GM19238 (cell line): ENCODE data around the gene ANKRD10.

ENCODE experiments used
- DNase-seq: peaks from one replicate; pipeline ENCODE4 v3.0.0; 2011; ENCODE audit warnings: low spot score; ENCODE audit not compliant: insufficient read length

ANKRD10 gene

DNA sequence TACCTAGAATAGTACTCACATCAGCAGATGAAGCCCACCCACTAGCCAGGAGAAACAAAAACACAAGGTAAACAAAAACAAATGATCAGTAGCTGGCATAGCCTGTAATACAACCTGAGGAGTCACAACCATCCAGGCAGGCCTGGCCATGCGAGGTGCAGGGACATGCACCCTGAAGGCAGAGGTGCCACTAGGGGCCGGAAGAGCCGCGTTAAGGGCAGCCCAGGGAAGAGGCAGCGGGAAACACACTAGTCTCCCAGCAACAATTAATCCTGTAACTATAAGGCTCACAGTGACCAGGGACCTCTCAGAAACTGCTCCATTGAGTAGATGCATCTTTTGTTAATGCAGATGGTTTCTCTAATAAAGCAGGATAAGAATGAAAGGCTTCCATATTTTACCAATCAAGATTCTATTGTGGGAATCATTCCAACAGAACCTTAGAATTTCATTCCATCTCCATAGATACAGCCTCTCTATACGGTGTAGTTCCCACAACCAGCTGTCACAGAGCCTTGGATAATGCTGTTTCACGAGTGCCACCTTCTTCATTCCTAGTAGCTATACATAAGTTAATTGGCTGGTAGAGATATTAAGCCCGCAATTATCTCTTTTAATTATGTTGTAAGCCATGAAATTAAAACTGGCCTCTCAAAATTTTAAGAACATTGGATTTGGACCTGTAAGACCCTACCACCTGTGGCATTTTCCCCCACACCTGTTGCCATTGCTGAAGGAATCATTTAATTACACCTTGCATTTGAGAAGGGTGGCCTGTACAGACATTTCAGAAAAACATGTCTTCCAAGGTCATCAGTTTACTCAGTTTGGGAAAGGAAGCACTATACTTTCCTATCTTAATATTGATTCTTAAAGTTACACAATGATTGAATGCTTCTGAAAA is 28.7 kb downstream of the ANKRD10 start:
- DNase-seq: no peak

DNA sequence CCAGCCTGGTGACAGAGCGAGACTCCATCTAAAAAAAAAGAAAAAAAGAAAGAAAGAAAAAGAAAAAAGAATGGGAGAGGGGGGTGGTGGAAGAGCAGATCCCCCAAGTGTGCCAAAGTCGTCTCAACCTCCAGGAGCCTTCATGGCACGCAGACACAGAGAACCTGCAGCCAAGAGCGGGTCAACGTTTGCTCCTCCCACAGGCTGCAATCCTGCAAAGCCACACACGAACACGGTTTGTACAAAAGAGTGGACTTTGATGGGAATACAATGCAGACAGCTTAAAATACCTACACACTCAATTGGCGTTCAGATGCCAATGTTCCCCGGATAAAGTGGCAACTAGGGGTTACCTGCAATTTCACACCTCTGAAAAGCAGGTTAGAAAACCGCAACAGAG is 29.4 kb downstream of the ANKRD10 start:
- DNase-seq: no peak

DNA sequence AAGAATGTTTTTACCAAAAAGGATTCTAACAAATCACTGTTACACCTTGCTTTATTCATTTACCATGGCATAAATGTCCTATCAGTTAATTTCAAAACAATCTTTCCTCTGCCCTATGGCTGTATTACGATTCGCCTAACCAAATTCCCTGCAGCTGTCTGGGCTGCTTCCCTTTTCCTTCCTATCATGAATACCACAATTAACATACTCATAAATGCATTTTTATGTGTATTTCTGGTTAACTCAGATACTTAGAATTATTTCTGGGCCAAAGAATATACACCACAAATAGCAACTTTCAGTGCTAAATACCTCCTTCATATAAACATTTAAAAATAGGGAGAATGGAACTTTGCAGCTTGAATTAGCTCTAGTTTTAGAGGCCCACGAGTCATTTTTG is 30.4 kb downstream of the ANKRD10 start:
- DNase-seq: no peak

DNA sequence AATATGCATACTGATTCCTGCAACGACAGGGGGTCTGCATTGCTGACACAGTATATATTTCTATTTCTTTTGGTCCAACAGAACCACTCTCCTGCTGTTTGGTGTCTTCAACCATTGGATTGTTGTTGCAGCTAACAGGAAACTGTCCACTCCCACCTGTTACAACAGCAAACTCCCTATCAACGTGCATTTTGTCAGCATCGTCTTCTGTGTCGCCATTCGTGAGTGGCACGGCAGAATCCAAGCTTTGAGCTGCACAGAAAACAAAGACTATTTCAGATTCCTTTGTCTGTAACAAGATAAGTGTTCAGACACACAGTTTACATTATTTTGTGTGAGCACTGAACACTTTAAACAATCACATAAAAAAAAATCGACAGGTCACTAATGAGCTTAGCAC is 31.3 kb downstream of the ANKRD10 start:
- DNase-seq: no peak

DNA sequence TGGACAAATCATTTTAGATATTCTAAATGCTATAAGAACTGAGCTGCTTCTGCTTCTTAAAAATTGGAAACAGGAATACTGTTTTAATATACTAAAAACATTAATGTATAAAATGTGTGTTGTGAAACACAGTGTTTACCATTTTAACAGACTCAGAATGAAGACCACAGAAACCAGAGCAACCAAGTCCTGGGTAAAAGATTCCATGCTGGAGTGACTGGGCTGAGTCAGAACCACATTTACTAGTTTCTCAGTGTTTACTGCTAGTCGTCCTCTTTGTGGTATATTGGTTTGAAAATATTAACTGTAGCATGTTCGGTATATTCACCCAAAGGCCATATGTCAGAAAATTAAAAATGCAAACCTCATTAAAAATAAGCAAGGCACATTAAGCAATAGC is 31.9 kb downstream of the ANKRD10 start:
- no peak for DNase-seq

DNA sequence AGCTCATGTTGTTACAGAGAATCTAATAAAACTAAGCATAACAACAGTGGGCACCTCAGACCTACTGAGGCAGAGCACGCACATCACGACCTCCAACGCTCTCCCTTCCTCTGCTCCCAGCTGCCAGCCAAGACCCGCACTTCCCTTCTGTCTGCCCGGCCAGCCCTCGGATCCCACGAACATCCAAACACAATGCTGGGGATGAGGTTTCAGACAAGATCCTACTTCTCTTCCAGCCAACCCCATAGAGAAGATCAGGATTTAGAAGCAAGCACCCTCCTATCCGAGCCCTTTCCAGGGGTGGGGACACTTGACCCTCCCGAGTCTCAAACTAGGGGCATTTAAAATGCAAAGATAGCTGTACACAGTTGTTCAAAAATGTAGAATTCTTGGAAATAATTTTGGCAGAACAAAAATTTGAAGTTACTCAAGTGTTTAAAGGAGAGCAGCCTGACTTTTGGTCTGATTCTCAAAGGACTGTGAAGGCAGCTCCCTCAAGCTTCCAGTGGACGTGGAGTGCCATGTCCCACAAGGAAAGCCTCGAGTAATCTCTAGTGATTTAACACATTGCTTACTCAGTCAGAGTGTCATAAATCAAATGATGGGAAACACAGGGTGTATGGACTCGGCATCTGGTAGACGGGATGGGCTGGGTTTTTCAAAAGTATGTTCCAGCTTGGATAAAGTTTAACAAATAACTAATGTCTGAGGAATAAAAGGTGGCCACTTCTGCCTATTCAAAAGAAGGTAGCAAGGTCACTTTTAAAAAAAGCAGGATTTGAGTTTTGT is 32.8 kb downstream of the ANKRD10 start:
- DNase-seq: no peak

DNA sequence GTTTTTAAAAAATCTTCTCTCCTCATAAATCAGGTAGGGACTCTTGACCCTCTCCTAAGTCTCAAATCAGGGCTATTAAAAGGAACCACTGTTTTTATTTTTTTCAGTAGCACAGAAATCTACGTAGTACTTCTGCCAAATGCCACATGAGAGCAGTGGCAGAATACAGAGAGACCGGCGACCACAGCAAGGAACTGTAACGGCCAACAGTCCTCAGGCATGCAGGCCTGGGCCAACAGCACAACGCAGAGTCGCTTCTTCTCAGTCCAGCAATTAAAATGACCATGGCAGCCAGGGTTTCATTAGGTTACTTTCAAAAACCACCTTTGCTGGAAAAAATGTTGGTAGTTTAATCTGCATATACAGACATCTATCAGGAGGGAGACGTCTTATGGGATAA is 34.2 kb downstream of the ANKRD10 start:
- no peak for DNase-seq

DNA sequence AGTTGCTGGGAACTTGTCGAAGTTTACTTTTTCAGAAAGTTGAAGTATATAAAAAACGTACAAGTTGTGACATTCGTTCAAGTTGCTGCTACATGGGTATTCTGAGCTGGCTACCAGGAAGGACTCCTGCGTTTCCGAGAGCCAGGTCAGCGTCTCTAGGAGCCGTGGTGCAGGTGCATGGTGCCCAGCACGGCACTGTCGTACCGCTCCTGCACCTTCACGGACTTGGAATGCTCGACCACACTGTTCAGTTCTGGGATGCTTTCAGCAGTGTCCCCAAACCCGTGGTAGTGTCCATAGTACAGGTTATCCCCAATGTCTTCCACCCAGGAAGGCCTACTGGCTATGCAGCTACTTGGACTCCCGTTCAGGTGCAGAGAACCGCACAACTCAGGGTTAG is 35.4 kb downstream of the ANKRD10 start:
- no peak for DNase-seq

DNA sequence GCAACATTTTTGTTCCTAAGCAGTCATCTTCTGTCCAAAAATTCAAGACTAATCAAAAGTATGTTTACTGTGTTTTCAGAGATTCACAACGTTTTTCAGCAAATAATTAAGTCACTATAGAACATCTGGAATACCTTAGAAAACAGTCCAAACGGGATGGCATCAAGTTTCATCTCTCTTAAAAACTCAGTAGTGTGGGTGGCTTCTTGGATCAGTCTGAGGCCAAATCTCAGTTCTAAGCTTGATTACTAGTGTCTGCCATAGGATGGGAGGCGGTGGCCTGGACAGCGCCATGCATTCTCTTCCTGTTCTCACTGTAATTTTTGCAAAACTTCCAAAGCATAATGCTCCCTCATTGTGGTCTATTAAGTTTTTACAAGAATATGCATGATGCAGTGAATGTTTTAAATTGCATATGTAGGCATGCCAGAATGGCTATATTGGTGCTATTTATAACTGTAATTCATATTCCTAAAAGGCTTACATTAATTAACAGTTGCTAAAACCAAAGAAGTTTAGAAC is 37.1 kb downstream of the ANKRD10 start:
- DNase-seq: no peak

DNA sequence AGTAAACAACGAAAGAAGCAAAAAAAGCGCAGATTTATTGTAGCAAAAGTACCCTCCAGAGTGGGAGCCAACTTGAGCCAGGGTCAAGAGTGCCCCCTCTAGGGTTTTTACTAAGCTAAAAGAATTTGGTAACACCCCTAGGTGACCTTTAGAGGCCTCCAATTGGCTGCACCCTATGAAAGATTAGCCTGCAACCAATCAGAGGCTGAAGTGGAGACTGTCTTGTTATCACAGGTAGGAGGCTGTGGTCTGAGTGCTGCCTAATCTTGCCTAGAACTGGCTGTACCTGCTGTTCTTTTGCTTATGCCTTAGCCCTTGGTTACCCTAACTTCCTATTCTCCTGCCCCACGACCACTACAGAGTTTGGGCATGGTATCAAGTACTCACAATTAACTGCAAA is 38.3 kb downstream of the ANKRD10 start:
- DNase-seq: no peak

DNA sequence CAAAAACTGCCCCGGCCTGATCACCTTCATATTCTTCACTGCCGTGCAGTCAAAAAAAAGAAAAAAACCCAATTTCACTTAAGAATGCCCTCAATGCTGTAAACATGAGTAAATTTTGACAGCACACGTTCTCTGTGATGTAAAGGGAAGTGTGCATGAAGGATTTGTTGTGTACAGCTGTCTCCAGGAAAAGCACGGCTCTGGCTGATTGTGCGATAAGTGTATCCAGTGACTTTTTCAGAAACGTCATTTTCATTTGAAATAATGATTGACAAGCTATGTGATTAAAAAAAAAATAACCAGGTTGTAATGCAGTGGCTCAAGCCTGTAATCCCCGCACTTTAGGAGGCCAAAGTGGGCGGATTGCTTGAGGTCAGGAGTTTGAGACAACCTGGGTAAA is 39.6 kb downstream of the ANKRD10 start:
- DNase-seq: no peak

DNA sequence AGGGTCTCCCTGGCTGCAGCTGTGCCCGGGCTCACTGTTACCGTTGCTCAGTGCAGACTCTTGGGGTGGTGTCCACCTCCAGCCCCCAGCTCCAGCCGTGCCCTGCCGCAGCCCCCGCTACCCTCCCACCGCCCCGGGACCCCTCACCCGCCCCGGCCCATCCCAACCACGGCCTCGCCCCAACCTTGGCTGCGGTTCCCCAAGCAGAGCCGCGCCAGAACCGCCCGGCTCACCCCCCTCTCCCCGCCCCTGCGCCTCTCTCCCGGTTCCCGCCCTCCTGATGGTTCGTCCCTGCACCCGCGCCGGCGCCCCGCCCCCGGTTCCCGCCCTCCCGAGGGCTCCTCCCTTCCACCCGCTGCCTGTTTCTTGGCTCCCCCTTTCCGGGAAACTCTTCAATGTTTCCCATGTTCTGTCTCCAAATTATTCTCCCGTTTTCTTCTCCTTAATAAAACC is 40.3 kb downstream of the ANKRD10 start:
- DNase-seq: peak; percentile 34

DNA sequence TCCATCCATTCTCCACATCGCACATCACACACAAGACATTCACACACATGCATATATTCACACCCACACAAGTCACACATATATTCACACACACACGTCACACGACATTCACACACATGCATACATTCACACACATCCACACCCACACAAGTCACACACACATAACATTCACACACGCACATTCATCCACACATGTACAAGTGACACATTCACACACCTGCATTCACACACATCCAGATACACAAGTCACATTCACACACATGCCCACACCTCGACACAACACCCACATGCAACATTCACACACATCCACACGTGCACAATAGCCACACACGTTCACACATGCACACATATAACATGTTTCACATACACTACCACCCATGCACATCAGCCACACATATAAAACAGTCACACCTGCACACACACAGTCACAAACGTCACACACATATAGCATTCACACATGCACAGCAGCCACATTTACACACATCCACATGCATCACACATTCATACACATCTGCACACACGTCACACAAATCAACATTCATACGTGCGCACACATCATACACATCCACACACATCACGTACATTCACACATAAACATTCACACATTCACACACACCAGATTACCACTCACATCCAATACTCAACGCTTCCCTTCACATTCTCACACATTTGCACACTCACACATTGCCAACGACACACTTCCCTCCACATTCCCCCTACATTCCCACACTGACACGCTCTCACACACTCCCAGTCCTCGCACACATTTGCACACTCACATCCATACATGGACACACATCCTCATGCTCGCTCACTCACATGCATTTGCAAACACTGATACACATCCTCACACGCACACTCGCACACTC is 41.0 kb downstream of the ANKRD10 start:
- DNase-seq: no peak

DNA sequence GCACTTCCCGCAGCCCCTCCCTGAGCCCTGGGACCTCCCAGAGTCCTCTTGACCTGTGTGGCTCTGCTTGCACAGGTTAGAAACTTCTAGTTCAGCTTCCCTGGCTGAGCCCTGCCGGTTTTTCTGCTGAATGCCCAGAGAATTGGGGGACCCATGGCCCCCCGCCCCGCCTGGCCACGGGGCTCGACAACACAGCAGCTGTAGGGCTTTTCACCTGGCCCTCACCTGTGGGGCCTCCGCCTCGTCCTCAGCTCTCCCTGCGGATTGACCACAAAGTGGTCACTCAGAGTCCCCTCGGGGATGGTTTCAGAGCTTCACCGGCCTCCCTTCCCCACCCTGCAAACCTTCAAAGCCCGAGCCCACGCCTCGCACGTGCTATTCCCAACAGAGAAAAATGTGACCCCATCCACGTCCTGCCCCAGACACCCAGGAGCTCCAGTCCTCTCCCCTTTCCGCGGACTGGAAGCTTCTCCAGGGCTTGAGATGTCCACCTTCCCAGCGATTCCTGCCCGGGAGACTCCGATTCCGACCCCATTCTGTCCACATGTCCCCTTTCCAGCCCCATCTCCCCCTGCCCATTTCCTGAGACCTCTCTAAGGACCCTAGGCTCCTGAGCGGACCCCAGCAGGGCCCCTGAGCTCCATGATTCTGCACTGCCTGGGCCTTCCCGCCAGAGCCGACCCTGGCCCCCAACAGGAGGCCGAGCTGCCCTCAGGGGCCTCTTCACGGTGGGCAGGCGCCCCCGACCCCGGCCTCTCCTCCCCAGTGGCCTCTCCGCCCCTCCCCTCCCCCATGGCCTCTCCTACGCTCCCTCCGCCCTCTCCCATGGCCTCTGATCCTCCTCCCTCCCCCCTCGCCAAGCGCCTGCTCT is 41.9 kb downstream of the ANKRD10 start:
- no peak for DNase-seq

DNA sequence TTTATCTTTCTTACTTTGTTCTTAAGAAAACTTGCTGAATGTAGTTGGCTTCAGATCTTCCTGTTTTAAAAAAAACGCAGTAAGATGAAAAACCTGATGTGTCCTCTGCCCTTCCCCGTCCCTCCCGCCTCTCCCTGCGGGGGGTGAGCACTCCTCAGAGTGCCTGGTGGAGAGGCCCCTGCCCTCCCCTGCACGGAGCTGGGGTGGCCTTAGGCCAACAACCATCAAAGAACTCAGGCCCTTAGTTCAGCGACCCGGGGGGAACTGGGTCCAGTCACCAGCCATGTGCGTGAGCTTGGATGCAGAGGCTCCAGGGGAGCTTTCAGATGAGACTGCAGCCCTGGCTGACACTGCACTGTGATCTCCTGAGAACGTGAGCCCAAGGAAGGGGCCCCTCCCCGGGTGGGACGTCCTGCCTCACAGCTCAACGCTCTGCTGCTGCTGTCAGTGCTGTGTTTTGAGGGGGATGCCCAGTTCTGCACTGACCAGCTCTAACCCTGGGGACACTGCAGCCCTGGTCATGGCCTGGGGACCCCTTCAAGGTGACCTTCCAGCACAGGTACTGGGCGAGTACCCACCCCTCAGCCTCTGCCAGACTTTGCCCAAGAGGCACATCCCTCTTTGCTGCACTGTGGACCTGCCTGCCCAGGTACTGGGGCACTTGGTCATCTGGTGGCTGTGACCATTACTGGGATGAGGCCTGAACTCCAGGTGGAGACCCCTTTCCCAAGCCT is 42.7 kb downstream of the ANKRD10 start:
- no peak for DNase-seq

DNA sequence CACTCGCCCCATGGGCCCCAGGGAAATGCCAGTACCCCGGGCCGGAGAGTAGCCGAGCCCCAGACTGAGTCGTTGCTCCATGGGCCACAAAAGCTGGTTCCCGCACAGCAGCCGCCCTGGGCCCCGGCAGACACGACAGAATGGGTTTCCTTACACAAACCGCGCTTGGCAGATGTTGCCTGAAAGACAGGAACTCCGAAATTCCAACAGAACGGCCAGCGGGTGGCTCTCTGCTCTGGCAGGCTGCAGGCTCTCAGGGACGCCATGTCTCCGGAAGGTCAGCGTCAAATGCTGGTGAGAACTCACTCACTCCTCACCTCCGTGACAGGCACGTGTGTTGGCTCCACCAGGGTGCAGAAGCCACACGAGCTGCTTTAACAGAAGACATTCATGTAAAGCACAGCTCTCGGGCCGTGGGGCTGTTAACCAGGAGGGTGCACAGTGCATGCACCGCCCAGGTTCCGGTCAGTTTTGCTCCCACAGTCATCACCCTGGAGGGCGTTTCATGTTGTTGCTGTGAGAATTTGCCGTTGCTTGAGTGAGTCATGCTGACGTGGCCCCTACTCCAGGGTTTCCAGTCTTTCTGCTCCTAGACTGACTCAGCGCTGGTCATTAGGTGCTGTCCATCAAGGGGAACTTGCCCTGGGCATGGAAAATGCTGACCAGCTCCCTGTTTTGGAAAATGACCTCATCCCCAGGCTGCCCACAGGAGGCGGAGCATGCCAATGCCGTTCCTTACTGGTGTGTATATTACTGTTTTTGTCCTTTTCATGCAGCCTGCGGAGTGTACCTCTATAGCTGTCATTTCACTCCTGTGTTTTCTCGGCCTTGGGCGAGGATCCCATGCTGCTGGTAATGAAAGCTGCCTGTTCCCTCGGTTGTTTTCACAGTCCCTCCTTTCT is 44.8 kb downstream of the ANKRD10 start:
- DNase-seq: no peak

DNA sequence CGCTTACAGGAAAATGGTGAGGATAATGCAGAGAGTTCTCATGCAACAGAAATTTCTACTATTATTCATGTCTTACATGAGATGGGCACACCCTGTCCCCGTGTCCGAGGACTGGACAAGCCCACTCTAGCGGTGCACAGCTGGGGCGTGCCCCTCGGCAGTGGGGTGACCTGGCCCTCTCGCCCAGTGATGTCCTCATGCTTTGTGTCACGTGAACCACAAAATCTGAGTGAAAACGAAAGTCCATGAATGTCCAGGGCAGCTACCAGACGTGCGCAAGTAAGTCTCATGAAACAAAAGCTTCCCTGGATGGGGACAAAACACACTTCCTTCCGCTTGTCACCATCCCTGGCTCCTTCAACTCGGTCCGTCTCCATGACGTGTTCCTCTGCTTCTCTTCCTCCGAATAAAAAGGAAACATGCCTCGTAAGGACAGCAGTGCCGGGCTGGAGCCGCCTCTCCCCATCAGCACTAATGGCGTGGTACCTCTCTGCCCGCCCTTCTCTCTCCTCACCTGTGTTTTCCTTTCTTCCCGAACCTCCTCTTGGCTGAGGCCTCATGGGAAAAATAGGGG is 45.6 kb downstream of the ANKRD10 start:
- DNase-seq: no peak

DNA sequence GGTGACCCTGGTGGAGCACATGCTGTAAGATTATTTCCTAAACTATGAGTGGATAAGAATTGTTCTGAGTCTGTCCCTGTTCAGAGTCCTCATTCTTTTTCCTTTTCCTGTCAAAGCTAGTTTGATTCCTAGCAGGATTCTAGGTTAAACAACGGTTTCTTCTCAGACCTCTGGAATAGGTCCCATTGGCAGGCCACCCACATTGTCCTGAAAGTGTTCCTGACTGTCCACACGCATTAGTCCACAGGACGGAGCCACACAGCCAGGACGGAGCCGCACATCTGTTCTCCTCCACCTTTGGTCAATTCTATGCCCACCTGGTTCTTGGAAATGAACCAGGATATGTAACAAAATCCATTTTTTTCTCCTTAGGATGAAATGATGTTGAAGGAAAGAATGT is 46.1 kb downstream of the ANKRD10 start:
- DNase-seq: no peak
